ENCODE measurements around the gene KCNQ5.

- no peak for TF ChIP-seq CTCF (conservative IDR thresholded peaks at IDR 0.05; ENCODE audit: low read depth, low read length)
- no peak for TF ChIP-seq EZH2 (IDR thresholded peaks at IDR 0.05; ENCODE audit: borderline replicate concordance, low read depth, low read length, poor library complexity, severe bottlenecking)
Observed at GRCh38 chr6:72627539-72627938, 5.7 kb downstream of the KCNQ5 start.
